Peyer's patch (tissue), 4 donors: Measurements from ENCODE around the gene PRRG2.

Experiments
- POLR2A ChIP-seq, 2 donors: fragments of 450-650 bp; IDR thresholded peaks; one replicate each; pipeline ENCODE4 v1.5.1; 2017; ENCODE audit warnings: antibody characterized with exemption in 2 of 2, mild to moderate bottlenecking in 2 of 2, moderate library complexity in 2 of 2
- TF ChIP-seq, protein P1 (sequence below), 6 experiments: fragments of 450-650 bp in 4 of 6; fragments of 200-600 bp in 2 of 6; sonication (generic) in 1 of 6; IDR thresholded peaks; one replicate each; pipeline ENCODE4 v1.5.1; 2017 to 2019; ENCODE audit warnings: antibody characterized with exemption in 6 of 6, mild to moderate bottlenecking in 3 of 6, moderate library complexity in 1 of 6

DNA sequence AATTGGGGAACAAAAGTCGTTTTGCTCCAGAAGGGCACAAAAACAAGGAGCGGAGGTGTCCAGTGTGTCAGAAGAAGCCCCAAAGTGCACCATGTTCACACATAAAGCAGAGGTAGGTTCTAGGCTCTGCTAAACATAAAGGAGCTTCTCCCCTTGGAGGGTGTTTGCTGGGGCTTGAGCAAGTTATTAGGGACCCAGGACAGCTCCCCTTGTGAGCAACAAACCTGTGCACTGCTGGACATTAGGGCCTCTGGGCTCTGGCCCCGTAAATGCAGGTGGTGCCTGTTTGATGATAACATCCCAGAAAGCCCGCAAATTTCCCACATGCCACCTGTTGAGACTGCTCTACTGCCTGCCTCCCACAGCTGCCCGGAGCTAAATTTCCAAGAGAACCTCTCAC lies 42.5 kb upstream of the PRRG2 start:
- no peak for TF ChIP-seq POLR2A (IDR thresholded peaks at IDR 0.05)
- TF ChIP-seq, protein P1, sequence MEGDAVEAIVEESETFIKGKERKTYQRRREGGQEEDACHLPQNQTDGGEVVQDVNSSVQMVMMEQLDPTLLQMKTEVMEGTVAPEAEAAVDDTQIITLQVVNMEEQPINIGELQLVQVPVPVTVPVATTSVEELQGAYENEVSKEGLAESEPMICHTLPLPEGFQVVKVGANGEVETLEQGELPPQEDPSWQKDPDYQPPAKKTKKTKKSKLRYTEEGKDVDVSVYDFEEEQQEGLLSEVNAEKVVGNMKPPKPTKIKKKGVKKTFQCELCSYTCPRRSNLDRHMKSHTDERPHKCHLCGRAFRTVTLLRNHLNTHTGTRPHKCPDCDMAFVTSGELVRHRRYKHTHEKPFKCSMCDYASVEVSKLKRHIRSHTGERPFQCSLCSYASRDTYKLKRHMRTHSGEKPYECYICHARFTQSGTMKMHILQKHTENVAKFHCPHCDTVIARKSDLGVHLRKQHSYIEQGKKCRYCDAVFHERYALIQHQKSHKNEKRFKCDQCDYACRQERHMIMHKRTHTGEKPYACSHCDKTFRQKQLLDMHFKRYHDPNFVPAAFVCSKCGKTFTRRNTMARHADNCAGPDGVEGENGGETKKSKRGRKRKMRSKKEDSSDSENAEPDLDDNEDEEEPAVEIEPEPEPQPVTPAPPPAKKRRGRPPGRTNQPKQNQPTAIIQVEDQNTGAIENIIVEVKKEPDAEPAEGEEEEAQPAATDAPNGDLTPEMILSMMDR (IDR thresholded peaks at IDR 0.05): no peak
